CD4-positive, alpha-beta T cell (primary cell): ENCODE results near the gene FASTK. TPM values are rescaled to one million over a fixed set of nuclear protein-coding genes. Genes with fewer than 3 reads are reported as not detected.

Experiments used
- ATAC-seq: fragments of 200-7000 bp; cut with Tn5 transposase; one replicate; pipeline ENCODE4 v1.10.0; 2022; ENCODE audit warnings: mild to moderate bottlenecking; ENCODE audit not compliant: poor library complexity
- CTCF ChIA-PET: fragments of 350-600 bp; sonication (Branson Sonifier 250); formaldehyde crosslinking; loops from one replicate; lab custom pipeline; 2021; ENCODE audit warnings: antibody characterized with exemption, inconsistent platforms; lab: Charles Lee
- POLR2A ChIA-PET: fragments of 350-600 bp; sonication (Branson Sonifier 250); formaldehyde crosslinking; loops from one replicate; lab custom pipeline; 2021; ENCODE audit warnings: antibody characterized with exemption, inconsistent platforms; lab: Charles Lee
- DNase-seq, 14 experiments: peaks; one replicate each; pipeline ENCODE4 v3.0.0-alpha.2; 2013 to 2020; ENCODE audit warnings: mixed read lengths in 2 of 14
- H3K27ac ChIP-seq, 2 donors: one replicate each; pipeline versions ENCODE4 v1.5.1 to v1.7.0; 2013; ENCODE audit warnings: low read length in 2 of 2, low read depth in 1 of 2, mild to moderate bottlenecking in 1 of 2
- H3K27me3 ChIP-seq, 2 experiments: 1 replicate in 1 of 2; 2 replicates in 1 of 2; pipeline versions ENCODE4 v1.6.1 to v1.7.0; 2013; ENCODE audit warnings: low read length in 2 of 2, control low read depth in 1 of 2, mild to moderate bottlenecking in 1 of 2, moderate library complexity in 1 of 2; ENCODE audit not compliant: insufficient read depth in 2 of 2, control insufficient read depth in 1 of 2
- H3K36me3 ChIP-seq: one replicate; pipeline ENCODE4 v1.6.1; 2013; ENCODE audit warnings: low read length, control low read depth; ENCODE audit not compliant: insufficient read depth
- H3K4me1 ChIP-seq: one replicate; pipeline ENCODE4 v1.6.1; 2013; ENCODE audit warnings: low read length, control low read depth; ENCODE audit not compliant: insufficient read depth
- H3K4me3 ChIP-seq: one replicate; pipeline ENCODE4 v1.5.1; 2013; ENCODE audit warnings: mild to moderate bottlenecking, low read length, moderate library complexity
- H3K9me3 ChIP-seq, 2 experiments: 1 replicate in 1 of 2; 2 replicates in 1 of 2; pipeline versions ENCODE4 v1.6.1 to v1.7.0; 2013; ENCODE audit warnings: low read length in 2 of 2, mild to moderate bottlenecking in 2 of 2, control low read depth in 1 of 2, moderate library complexity in 1 of 2; ENCODE audit not compliant: control insufficient read depth in 1 of 2, insufficient read depth in 1 of 2
- H3K27ac Mint-ChIP-seq: one replicate; pipeline ENCODE4 v1.8.0; 2020; ENCODE audit warnings: mixed read lengths
- H3K27me3 Mint-ChIP-seq: one replicate; pipeline ENCODE4 v1.8.0; 2021; ENCODE audit warnings: mixed read lengths
- H3K36me3 Mint-ChIP-seq: one replicate; pipeline ENCODE4 v1.8.0; 2021; ENCODE audit warnings: low read depth, mixed read lengths
- H3K4me1 Mint-ChIP-seq: one replicate; pipeline ENCODE4 v1.8.0; 2021; ENCODE audit warnings: low read depth, mixed read lengths
- H3K4me3 Mint-ChIP-seq: one replicate; pipeline ENCODE4 v1.8.0; 2020; ENCODE audit warnings: mild to moderate bottlenecking, mixed read lengths
- H3K9me3 Mint-ChIP-seq: one replicate; pipeline ENCODE4 v1.8.0; 2020; ENCODE audit warnings: mixed read lengths
- intact Hi-C, 2 experiments: fragments of 100-400 bp; cut with DNase I in 1 of 2; cut with micrococcal nuclease in 1 of 2; formaldehyde crosslinking; loops; one replicate each; pipeline versions ENCODE4 v1.15.1 to v1.9.0; 2023 to 2025; cut with DNase I, micrococcal nuclease
- total RNA-seq, 174 experiments: library from RNA in 2 of 174; stranded (reverse) in 2 of 174; gene quantifications; one replicate each; pipeline ENCODE4 v1.2.3 and lab custom pipeline; 2021 to 2026
- TF ChIP-seq, protein P1 (sequence below): fragments of 200-600 bp; IDR thresholded peaks from one replicate; pipeline ENCODE4 v1.8.0; 2022; ENCODE audit warnings: antibody characterized with exemption, mild to moderate bottlenecking

The FASTK gene
- total RNA-seq, 2 experiments from 2014 or later = 82.2 to 84.2 TPM

DNA sequence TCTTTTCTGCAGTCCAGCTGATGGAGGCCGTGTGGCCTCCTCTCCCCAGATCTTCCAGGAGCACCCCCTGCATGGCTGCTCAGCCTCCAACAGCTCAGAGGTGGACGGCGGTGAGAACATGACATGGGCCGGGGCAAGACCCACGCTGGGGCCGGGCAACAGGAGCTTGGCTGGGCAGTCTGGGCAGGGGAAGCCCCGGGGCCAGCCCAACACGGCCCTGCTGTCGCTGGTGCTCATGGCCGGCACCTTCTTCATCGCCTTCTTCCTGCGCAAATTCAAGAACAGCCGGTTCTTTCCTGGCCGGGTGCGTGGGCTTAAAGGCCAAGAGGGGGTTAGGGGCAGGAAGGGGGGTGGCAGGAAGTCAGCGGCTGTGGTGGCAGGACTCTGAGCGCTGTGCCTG lies 6.6 kb downstream of the FASTK start:
- ATAC-seq (no peak), DNase-seq (no peak)
- Mint-ChIP-seq H3K27ac (no peak overlapping the region), H3K36me3 (peaks cover 52% of the 10 kb centered on the region), H3K9me3 (no peaks in the 10 kb centered on the region), H3K4me1 (peaks cover 7% of the 10 kb centered on the region), H3K4me3 (no peak overlapping the region), H3K27me3 (no peaks in the 10 kb centered on the region)
- peaks cover 4% of the 10 kb centered on the region for H3K4me1 ChIP-seq
- no peak overlapping the region for H3K27ac ChIP-seq
- intact Hi-C loops = no loop called here
- no peaks in the 10 kb centered on the region for H3K27me3 ChIP-seq
- H3K9me3 ChIP-seq = no peaks in the 10 kb centered on the region
- ChIA-PET POLR2A (no interaction called here), CTCF (no interaction called here)
- TF ChIP-seq, protein P1, sequence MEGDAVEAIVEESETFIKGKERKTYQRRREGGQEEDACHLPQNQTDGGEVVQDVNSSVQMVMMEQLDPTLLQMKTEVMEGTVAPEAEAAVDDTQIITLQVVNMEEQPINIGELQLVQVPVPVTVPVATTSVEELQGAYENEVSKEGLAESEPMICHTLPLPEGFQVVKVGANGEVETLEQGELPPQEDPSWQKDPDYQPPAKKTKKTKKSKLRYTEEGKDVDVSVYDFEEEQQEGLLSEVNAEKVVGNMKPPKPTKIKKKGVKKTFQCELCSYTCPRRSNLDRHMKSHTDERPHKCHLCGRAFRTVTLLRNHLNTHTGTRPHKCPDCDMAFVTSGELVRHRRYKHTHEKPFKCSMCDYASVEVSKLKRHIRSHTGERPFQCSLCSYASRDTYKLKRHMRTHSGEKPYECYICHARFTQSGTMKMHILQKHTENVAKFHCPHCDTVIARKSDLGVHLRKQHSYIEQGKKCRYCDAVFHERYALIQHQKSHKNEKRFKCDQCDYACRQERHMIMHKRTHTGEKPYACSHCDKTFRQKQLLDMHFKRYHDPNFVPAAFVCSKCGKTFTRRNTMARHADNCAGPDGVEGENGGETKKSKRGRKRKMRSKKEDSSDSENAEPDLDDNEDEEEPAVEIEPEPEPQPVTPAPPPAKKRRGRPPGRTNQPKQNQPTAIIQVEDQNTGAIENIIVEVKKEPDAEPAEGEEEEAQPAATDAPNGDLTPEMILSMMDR = no peak
- no peak overlapping the region for H3K4me3 ChIP-seq
- H3K36me3 ChIP-seq = peaks cover 75% of the 10 kb centered on the region

DNA sequence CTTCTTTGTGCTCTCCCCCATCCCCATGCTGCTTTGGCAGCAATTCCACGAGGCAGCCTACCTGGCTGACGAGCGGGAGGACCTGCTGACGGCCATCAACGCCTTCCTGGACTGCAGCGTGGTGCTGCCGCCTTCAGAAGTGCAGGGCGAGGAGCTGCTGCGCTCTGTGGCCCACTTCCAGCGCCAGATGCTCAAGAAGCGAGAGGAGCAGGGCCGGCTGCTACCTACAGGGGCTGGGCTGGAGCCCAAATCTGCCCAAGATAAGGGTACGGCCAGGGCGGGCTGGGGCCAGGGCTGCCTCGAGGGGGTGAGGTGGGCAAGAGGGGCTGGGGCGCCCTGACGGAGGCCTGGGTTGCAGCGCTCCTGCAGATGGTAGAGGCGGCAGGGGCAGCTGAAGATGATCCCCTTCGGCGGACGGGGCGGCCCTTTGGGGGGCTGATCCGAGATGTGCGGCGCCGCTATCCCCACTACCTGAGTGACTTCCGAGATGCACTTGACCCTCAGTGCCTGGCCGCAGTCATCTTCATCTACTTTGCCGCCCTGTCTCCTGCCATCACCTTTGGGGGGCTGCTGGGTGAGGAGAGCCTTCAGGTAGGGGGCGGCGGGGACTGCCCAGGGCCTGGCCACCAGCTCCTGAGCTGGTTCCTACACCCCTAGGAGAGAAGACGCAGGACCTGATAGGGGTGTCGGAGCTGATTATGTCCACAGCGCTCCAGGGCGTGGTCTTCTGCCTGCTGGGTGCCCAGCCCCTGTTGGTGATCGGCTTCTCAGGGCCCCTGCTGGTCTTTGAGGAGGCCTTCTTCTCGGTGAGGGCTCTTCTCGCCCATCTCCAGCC lies 9.4 kb downstream of the FASTK start:
- ATAC-seq = no peak
- Mint-ChIP-seq H3K9me3 (no peaks in the 10 kb centered on the region), H3K27ac (no peak overlapping the region), H3K4me1 (no peaks in the 10 kb centered on the region), H3K27me3 (no peaks in the 10 kb centered on the region), H3K36me3 (peaks cover 62% of the 10 kb centered on the region), H3K4me3 (no peak overlapping the region)
- no peaks in the 10 kb centered on the region for H3K4me1 ChIP-seq
- ChIA-PET POLR2A (no interaction called here), CTCF (no interaction called here)
- no peaks in the 10 kb centered on the region for H3K9me3 ChIP-seq
- intact Hi-C loops = no loop called here
- peaks cover 85% of the 10 kb centered on the region for H3K36me3 ChIP-seq
- no peak overlapping the region for H3K27ac ChIP-seq
- H3K27me3 ChIP-seq = no peaks in the 10 kb centered on the region
- TF ChIP-seq, protein P1 = no peak
- no peak for DNase-seq
- no peak overlapping the region for H3K4me3 ChIP-seq

DNA sequence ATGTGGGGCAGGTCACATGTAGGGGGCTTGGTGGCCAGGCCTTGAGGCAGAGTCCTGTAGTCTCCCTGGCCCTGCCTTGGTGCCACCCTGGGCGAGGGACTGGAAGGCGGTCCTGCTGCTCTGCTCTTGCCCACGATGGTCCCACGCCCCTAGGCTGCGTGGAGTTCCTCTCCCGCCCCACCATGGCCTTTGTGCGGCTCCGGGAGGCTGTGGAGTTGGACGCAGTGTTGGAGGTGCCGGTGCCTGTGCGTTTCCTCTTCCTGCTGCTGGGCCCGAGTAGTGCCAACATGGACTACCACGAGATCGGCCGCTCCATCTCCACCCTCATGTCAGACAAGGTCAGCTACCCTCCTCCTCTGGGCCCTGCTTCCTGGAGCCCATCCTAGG lies 10.0 kb downstream of the FASTK start:
- Histone ChIP-seq H3K36me3 (peaks cover 85% of the 10 kb centered on the region), H3K4me1 (no peaks in the 10 kb centered on the region), H3K4me3 (no peak overlapping the region), H3K27me3 (no peaks in the 10 kb centered on the region), H3K27ac (no peak overlapping the region), H3K9me3 (no peaks in the 10 kb centered on the region)
- CTCF ChIA-PET = no interaction called here
- DNase-seq (no peak), ATAC-seq (no peak)
- Mint-ChIP-seq H3K4me3 (no peak overlapping the region), H3K27me3 (no peaks in the 10 kb centered on the region), H3K36me3 (peaks cover 57% of the 10 kb centered on the region), H3K9me3 (no peaks in the 10 kb centered on the region), H3K27ac (no peak overlapping the region), H3K4me1 (no peaks in the 10 kb centered on the region)
- TF ChIP-seq, protein P1 = no peak
- intact Hi-C loops = no loop called here
- POLR2A ChIA-PET = no interaction called here
